ENCODE data around the gene VANGL2. TPM values are rescaled to one million over a fixed set of nuclear protein-coding genes. Genes with fewer than 3 reads are reported as not detected.

The VANGL2 gene
- total and polyA plus RNA-seq, 7 donors: 0.18 to 0.94 (median 0.44) TPM

GRCh38 chr1:160354388-160354985 lies 45.9 kb upstream of the VANGL2 start:
- TF ChIP-seq CTCF (IDR thresholded peaks at IDR 0.05): peak; percentile 33
- 56 to 68% (median 58%) methylated on average over 5 of the region's 5 CpGs for WGBS, 3 donors
- Histone ChIP-seq H3K4me3 (no peak overlapping the region), H3K27ac (no peak overlapping the region), H3K9me3 (no peaks in the 10 kb centered on the region), H3K4me1 (peaks cover 27% of the 10 kb centered on the region), H3K36me3 (ENCODE audit: insufficient read depth in 1 of 2, low read depth in 1 of 2) (peaks cover 40 to 98% of the 10 kb centered on the region in 2 donors), H3K27me3 (ENCODE audit: insufficient read depth in 3 of 3, low read length in 2 of 3) (no peaks in the 10 kb centered on the region)
- DNase-seq (no peak), ATAC-seq (no peak)
- intact Hi-C loops (cut with DNase I): no loop called here

GRCh38 chr1:160357286-160358002 lies 42.9 kb upstream of the VANGL2 start:
- no peak for DNase-seq
- peaks cover 37 to 85% of the 10 kb centered on the region in 2 donors for H3K36me3 ChIP-seq (ENCODE audit: insufficient read depth in 1 of 2, low read depth in 1 of 2)
- 57 to 71% (median 62%) methylated on average over 7 of the region's 7 CpGs for WGBS, 3 donors

GRCh38 chr1:160358073-160358472 lies 42.3 kb upstream of the VANGL2 start:
- ATAC-seq: no peak
- no peak overlapping the region for H3K4me3 ChIP-seq
- intact Hi-C loops (cut with DNase I): no loop called here
- WGBS, 3 donors: 70 to 75% (median 74%) methylated on average over 4 of the region's 4 CpGs
- no peaks in the 10 kb centered on the region for H3K27me3 ChIP-seq (ENCODE audit: insufficient read depth in 3 of 3, low read length in 2 of 3)
- peaks cover 31 to 80% of the 10 kb centered on the region in 2 donors for H3K36me3 ChIP-seq (ENCODE audit: insufficient read depth in 1 of 2, low read depth in 1 of 2)
- TF ChIP-seq CTCF (IDR thresholded peaks at IDR 0.05): no peak
- no peaks in the 10 kb centered on the region for H3K9me3 ChIP-seq
- H3K27ac ChIP-seq: no peak overlapping the region
- no peaks in the 10 kb centered on the region for H3K4me1 ChIP-seq
- DNase-seq: no peak

More at GRCh38 chr1:160357286-160358002, 42.9 kb upstream of the VANGL2 start:
- Histone ChIP-seq H3K9me3 (no peaks in the 10 kb centered on the region), H3K27me3 (ENCODE audit: insufficient read depth in 3 of 3, low read length in 2 of 3) (no peaks in the 10 kb centered on the region), H3K4me1 (peaks cover 1% of the 10 kb centered on the region), H3K4me3 (no peak overlapping the region), H3K27ac (no peak overlapping the region)
- TF ChIP-seq CTCF (IDR thresholded peaks at IDR 0.05): no peak
- intact Hi-C loops (cut with DNase I): no loop called here
- no peak for ATAC-seq

- peaks cover 25 to 64% of the 10 kb centered on the region in 2 donors for H3K36me3 ChIP-seq (ENCODE audit: insufficient read depth in 1 of 2, low read depth in 1 of 2)
- no peaks in the 10 kb centered on the region for H3K9me3 ChIP-seq
- no peaks in the 10 kb centered on the region for H3K27me3 ChIP-seq (ENCODE audit: insufficient read depth in 3 of 3, low read length in 2 of 3)
- 32 to 62% (median 36%) methylated on average over 9 of the region's 9 CpGs for WGBS, 3 donors
- peak; percentile 52 to 86 (median 83) for ATAC-seq
- no peak overlapping the region for H3K4me3 ChIP-seq
- H3K4me1 ChIP-seq: no peaks in the 10 kb centered on the region
- TF ChIP-seq CTCF (IDR thresholded peaks at IDR 0.05): no peak
- DNase-seq: no peak
- H3K27ac ChIP-seq: peak overlapping the region; percentile 59
- intact Hi-C loops (cut with DNase I): no loop called here
Measured at GRCh38 chr1:160359559-160360226, 40.7 kb upstream of the VANGL2 start.
